PC-9 (cell line): ENCODE data around the gene DYNLT2B.

Experiments used
- EZH2 ChIP-seq: fragments of 200-600 bp; sonication (generic); IDR thresholded peaks from 2 replicates; pipeline ENCODE4 v1.8.0; 2017; ENCODE audit warnings: antibody characterized with exemption, low read depth
- TF ChIP-seq, protein P1 (sequence below): fragments of 200-600 bp; sonication (generic); conservative IDR thresholded peaks from 2 replicates; pipeline ENCODE4 v1.6.1; 2017; ENCODE audit warnings: mixed run types, antibody characterized with exemption, mild to moderate bottlenecking, moderate library complexity

DNA sequence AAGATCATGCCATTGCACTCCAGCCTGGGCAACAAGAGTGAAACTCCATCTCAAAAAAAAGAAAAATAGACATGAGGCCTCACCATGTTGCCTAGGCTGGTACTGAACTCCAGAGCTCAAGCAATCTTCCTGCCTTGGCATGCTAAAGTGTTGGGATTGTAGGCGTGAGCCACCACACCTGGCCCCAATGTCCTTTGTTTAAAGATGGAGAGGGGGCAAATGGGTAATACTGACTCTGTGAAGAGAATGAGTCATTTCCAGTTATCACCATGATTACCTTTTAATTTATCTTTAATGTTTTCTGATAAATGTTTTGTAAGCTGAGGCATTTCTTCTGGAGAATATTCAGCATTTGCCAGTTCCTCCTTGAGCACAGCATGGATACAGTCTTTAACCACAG, 2.2 kb downstream of the DYNLT2B start:
- TF ChIP-seq, protein P1, sequence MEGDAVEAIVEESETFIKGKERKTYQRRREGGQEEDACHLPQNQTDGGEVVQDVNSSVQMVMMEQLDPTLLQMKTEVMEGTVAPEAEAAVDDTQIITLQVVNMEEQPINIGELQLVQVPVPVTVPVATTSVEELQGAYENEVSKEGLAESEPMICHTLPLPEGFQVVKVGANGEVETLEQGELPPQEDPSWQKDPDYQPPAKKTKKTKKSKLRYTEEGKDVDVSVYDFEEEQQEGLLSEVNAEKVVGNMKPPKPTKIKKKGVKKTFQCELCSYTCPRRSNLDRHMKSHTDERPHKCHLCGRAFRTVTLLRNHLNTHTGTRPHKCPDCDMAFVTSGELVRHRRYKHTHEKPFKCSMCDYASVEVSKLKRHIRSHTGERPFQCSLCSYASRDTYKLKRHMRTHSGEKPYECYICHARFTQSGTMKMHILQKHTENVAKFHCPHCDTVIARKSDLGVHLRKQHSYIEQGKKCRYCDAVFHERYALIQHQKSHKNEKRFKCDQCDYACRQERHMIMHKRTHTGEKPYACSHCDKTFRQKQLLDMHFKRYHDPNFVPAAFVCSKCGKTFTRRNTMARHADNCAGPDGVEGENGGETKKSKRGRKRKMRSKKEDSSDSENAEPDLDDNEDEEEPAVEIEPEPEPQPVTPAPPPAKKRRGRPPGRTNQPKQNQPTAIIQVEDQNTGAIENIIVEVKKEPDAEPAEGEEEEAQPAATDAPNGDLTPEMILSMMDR, result no peak
- TF ChIP-seq EZH2, result no peak
